ENCODE results near the gene GPR157.
A peak's percentile ranks its signal among the peaks of the same experiment; 100 is the strongest.

The GPR157 gene

GRCh38 chr1:9084906-9085305, 44.0 kb downstream of the GPR157 start:
- no peak for DNase-seq

DNA sequence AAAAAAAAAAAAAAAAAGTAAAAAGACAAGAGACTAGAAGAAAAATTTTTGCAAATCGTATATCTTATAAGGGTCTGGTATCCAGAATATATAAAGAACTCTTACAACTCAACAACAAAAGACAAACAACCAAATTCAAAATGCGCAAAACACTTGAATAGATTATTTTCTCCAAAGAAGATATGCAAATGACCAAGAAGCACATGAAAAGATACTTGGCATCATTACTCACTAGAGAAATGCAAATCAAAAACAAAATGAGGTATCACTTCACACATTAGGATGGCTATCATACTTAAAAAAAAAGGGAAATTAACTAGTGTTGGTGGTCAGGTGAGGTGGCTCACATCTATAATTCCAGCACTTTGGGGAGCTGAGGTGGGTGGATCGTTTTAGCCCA, 47.4 kb downstream of the GPR157 start:
- no peak for DNase-seq

- no peak for DNase-seq
Observed at GRCh38 chr1:9080705-9081291, 48.1 kb downstream of the GPR157 start.

GRCh38 chr1:9079988-9080704, 48.8 kb downstream of the GPR157 start:
- DNase-seq, result no peak

- no peak for DNase-seq
Observed at GRCh38 chr1:9078752-9079500, 50.0 kb downstream of the GPR157 start.

DNA sequence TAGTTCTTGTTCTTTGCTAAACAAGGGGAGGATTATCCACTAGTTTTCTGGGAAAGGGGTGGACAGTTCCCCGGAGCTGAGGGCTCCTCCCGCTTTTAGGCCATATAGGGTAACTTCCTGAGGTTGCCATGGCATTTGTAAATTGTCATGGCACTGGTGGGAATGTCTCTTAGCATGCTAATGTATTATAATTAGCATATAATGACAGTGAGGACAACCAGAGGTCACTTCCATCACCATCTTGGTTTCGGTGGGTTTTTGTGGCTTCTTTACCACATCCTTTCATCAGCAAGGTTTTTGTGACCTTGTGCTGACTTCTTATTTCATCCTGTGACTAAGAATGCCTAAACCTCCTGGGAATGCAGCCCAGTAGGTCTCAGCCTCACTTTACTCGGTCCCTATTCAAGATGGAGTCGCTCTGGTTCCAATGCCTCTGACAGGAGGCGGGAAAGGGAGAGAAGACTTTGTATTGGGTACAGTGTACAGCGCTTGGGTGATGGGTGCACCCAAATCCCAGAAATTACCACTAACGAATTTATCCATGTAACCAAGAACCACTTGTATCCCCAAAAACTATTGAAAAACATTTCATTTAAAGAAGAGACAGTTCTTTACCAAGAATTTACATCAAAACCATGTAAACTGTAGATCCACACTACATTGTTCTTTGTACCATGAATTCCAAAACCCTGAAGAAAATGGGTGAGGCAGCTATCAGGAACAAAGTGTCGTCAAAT, 50.7 kb downstream of the GPR157 start:
- no peak for DNase-seq

DNA sequence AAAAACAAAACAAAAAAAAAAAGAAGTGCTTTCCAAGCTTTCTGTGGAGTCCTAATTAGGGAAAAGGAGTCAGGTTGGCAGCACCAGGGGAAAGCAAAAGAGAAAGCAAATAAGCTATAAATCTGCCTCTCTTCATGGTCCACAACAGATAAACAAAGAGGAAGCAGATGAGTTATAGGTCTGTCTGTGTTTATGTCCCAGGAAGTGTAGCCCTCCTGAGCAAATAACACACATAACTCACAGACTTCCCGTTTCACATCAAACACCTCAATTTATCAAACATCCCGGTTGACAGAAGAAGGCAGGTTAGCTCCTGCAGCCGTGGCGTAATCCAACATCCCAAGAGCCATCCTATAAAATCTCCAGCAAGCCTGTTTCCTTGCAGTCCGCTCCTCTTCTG, 53.9 kb downstream of the GPR157 start:
- DNase-seq, result peak; percentile 96

GRCh38 chr1:9073143-9073542, 55.8 kb downstream of the GPR157 start:
- DNase-seq, result no peak

GRCh38 chr1:9071554-9072235, 57.2 kb downstream of the GPR157 start:
- DNase-seq, result no peak

DNA sequence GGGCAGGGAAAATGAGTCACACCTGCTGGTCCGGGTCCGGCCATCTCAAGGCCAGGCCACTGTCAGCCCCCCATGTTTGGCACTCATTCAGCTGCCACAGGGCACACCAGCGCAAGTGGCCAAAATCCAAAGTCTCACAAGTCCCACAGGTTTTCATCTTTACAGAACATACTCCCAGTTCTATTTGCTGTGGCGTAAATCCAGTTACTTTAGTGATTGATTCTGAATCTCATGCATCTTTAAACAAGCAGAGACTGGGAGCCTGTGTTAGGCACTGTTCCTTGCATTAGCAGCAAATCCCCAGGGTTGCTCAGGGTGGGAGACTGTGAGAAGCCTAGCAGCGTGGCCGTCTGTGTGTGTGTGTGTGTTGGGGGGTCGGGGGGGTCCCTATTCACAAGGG, 58.4 kb downstream of the GPR157 start:
- DNase-seq, result no peak

DNA sequence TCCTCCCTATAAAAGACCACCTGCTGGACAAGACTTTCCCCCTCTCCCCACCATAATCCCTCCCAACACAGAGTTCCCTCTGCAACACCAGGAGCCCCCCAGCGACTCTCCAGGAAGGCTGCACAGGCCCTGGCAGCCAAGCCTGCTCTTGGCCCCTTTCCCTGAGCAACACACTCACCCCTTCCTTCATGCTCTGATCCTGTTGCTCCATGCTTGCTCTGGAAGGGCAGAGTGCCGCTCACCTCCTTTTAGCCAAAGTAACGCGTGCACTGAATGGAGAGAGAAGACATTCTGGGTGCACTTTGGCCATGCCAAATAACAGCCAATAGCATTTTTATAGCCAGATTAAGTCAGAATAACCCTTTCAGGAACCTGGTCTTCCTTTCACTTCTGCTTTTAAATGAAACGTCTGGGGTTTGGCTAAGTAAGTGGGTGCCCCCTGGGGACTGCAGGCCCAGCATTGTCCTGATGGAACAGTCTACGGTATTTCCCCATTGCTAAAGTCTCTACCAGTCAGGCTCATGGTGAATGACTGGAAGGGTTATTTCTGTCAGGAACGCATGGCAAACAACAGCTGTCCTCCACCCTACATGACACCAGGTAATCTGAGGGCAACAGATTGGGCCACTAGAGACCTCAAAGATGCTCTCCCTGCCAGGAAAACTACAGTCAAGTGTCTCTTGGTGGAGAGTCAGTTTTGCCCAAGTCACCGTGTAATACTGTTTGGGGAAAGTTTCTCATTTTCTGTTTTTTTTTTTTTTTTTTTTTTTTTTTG, 59.4 kb downstream of the GPR157 start, which contains the start of gene SLC2A5:
SLC2A5 (minus strand) TSS at position 310 of the 775 bp plus-strand sequence; CDS start at position 211, 99 bp downstream.
- DNase-seq, result no peak

DNA sequence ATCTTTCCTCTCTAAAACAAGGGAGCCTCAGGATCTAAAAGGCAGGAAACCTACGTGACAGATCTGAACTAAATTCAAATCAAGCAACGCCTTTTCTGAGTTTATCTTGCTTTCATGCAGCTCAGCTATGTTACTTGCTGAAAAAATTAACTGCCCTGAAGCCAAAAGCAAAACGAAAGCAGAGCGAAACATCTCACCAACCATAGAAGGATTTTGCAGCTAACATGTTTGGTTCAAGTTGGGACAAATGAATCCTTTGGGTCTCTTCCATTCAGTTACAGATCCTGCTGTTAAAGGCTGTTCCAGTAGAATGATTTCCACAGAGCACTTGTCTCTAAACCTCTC, 59.9 kb downstream of the GPR157 start:
- no peak for DNase-seq

DNA sequence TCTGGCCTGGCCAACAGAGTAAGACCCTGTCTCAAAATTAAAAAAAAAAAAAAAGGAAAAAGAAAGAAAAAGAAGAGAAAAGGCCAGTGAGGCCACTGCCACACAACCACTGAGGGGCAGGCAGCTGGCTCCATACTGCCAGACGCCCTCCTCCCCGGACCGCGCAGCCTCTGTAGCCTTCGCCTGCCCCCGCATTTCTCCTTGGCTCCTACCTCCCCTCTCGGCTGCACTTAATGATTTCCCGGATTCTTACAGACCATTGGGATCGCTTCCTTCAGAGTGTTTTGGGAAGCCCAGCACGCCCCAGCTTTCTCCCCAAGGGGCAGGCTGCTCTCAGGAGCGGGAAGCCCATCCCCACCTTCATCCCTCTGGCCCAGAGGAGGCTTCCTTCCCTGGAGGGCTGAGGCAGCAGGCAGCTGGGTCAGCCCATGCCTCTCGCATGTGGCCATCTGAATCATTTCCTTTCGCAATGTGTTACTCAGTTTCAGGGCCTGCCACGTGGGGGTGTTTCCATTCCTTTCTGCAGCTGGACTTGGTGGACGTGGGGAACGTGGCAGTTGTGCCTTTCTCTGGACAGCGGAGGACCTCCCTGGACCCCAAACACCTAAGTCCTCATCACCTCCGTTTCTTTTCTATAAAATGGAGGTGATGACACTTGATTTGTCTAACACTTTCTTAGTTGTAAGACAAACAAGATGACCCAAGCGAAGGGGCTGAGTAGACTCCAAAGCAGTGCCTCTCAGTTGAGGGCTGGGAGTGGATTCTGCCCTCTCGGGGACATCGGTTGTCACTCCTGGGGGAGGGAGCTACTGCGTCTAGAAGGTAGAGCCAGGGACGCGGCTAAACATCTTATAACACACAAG, 61.7 kb downstream of the GPR157 start:
- DNase-seq, result no peak

DNA sequence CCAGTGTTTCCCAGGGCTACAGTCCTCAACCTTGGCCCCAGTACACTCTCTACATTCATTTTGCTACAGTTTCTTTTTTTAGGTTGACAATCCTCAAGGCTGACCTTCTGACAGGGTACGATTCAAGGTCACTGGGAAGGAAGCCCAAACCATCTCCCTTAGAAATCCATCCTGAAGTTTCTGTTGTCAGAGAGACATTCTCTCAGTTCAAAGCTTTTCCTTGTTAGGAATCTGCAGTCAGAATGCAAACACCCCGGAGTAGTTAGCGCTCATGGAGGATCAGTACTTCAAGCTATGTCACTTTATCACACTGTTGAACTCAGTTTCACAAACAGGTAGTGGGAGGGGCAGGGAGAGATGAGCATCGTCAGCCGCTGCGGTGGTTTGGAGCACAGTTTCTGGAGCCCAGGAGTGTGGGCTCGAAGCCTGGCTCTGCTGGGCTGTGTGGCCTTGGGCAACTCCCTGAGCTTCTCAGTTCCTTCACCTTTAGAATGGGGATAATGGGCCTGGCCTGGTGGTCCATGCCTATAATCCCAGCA, 63.6 kb downstream of the GPR157 start:
- peak; percentile 15 for DNase-seq

GRCh38 chr1:9062846-9063245, 66.1 kb downstream of the GPR157 start:
- DNase-seq, result no peak

- no peak for DNase-seq
Observed at GRCh38 chr1:9062021-9062471, 66.9 kb downstream of the GPR157 start.

DNA sequence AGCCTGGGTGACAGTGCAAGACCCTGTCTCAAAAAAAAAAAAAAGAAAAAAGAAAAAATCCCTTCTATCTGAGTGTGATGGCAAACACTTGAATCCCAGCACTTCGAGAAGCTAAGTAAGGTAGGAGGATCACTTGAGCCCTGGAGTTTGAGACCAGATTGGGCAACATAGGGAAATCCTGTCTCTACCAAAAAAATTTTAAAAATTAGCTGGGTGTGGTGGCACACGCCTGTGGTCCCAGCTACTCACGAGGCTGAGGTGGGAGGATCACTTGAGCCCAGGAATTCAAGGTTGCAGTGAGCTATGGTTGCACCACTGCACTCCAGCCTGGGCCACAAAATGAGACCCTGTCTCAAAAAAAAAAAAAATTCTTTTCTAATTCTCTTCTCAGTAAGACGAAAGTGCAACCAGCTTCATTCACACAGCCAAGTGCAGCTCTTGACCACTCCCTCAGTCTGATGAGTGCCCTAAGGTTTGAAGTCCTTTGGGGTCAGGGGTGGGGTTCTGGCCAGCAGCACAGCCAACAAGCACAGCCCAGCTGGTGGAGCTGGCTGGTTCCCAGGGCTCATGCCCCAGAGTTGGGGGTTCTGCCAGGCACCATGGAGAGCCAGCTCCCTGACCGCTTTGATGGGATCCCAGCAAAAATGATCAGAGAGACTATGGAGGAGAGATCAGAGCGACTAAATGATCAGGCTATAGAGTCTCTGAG, 67.5 kb downstream of the GPR157 start:
- DNase-seq, result no peak

GRCh38 chr1:9059891-9060744, 68.8 kb downstream of the GPR157 start:
- DNase-seq, result no peak

DNA sequence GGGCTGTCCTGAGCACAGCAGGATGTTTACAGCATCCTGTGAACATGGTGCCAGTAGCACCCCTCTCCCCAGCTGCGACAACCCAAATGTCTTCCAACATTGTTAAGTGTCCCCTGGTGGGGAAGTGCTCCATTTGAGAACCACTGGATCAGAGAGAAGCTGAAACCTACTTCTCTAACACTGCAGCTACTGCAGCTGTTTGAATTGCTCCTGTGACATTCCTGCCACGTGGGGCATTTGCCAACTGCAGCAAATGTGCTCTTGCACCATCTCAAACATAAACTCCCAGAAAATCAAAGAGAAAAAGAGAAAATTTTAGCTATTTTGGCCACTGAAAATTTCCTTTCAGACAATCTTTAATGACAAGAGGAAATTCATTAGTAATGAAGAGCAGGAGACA, 70.4 kb downstream of the GPR157 start:
- no peak for DNase-seq

All from NCI-H510A (cell line).